Glutamatergic neuron (in vitro differentiated cells): Measurements from ENCODE around the gene CDC5L. TPM values are rescaled to one million over a fixed set of nuclear protein-coding genes. Genes with fewer than 3 reads are reported as not detected.

Experiments used
- DNase-seq: peaks from one replicate; pipeline ENCODE4 v3.0.0; 2022
- H3K27ac Mint-ChIP-seq: one replicate; pipeline ENCODE4 v1.8.0; 2020; ENCODE audit warnings: mild to moderate bottlenecking, mixed read lengths, inconsistent platforms; ENCODE audit not compliant: unreplicated experiment
- H3K27me3 Mint-ChIP-seq: one replicate; pipeline ENCODE4 v1.8.0; 2020; ENCODE audit warnings: mild to moderate bottlenecking, moderate library complexity, mixed read lengths, inconsistent platforms; ENCODE audit not compliant: unreplicated experiment
- H3K36me3 Mint-ChIP-seq: one replicate; pipeline ENCODE4 v1.8.0; 2020; ENCODE audit warnings: mild to moderate bottlenecking, mixed read lengths, inconsistent platforms; ENCODE audit not compliant: unreplicated experiment
- H3K4me1 Mint-ChIP-seq: one replicate; pipeline ENCODE4 v1.8.0; 2020; ENCODE audit warnings: mild to moderate bottlenecking, low read depth, mixed read lengths, inconsistent platforms; ENCODE audit not compliant: unreplicated experiment
- H3K4me3 Mint-ChIP-seq: one replicate; pipeline ENCODE4 v1.8.0; 2020; ENCODE audit warnings: mild to moderate bottlenecking, mixed read lengths, inconsistent platforms; ENCODE audit not compliant: unreplicated experiment
- H3K9me3 Mint-ChIP-seq: one replicate; pipeline ENCODE4 v1.8.0; 2020; ENCODE audit warnings: mild to moderate bottlenecking, moderate library complexity, mixed read lengths, inconsistent platforms; ENCODE audit not compliant: unreplicated experiment
- total RNA-seq: library from RNA; stranded (reverse); fragmentation: NEBNext Ultra II Directional; extraction: Animal tissue kit (Norgen Biotek cat#: 25700); gene quantifications from one replicate; pipeline ENCODE4 v1.2.1, GENCODE V29; 2021; ENCODE audit not compliant: unreplicated experiment
- TF ChIP-seq, protein P1 (sequence below): fragments of 200-600 bp; sonication (generic); IDR thresholded peaks from one replicate; pipeline ENCODE4 v1.5.0; 2021; ENCODE audit not compliant: partially characterized antibody, unreplicated experiment

CDC5L gene
- total RNA-seq, 1 donor from 2014 or later: 19.6 TPM

DNA sequence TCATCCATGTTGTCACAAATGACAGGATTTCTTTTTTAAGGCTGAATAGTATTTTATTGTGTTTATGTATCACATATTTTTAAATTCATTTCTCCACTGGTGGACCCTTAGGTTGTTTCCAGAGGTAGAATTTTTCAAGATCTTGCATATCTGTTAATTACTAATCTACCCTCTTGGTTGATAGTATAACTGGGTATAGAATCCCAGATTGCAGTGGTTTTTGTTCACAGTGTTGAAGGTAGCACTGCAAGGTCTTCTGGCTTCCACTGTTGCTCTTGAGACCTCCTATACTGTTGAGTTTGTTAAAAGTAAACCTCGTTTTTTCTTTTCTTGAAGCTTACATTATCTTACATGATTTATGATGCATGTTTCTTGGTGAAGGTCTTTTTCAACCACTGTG is 22.9 kb downstream of the CDC5L start:
- DNase-seq: no peak
- Mint-ChIP-seq H3K27ac (no peak overlapping the region), H3K9me3 (no peaks in the 10 kb centered on the region), H3K27me3 (no peaks in the 10 kb centered on the region), H3K4me1 (peaks cover 2% of the 10 kb centered on the region), H3K4me3 (no peak overlapping the region), H3K36me3 (peaks cover 11% of the 10 kb centered on the region)
- TF ChIP-seq, protein P1, sequence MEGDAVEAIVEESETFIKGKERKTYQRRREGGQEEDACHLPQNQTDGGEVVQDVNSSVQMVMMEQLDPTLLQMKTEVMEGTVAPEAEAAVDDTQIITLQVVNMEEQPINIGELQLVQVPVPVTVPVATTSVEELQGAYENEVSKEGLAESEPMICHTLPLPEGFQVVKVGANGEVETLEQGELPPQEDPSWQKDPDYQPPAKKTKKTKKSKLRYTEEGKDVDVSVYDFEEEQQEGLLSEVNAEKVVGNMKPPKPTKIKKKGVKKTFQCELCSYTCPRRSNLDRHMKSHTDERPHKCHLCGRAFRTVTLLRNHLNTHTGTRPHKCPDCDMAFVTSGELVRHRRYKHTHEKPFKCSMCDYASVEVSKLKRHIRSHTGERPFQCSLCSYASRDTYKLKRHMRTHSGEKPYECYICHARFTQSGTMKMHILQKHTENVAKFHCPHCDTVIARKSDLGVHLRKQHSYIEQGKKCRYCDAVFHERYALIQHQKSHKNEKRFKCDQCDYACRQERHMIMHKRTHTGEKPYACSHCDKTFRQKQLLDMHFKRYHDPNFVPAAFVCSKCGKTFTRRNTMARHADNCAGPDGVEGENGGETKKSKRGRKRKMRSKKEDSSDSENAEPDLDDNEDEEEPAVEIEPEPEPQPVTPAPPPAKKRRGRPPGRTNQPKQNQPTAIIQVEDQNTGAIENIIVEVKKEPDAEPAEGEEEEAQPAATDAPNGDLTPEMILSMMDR: no peak

DNA sequence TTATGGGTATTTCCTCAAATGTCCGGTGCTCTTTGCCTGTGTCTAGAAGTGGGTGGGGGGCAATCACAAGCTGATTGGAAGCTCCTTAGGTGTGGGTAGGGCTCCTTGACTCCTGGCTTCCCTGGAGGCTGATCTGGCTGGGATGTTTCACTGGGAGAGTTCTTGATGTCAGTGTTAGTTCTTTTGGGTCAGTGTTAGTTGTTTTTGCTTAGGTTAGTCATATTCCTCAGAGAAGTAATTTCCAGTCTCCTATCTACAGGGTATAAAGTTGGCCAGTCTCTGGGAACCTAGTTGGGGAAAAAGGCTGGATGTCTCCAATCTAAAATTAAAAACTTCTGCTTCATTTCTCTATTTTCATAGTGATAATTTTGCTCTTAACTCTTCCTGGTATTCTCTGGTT is 23.6 kb downstream of the CDC5L start:
- Mint-ChIP-seq H3K9me3 (no peaks in the 10 kb centered on the region), H3K4me1 (peaks cover 2% of the 10 kb centered on the region), H3K36me3 (peaks cover 11% of the 10 kb centered on the region), H3K27me3 (no peaks in the 10 kb centered on the region), H3K27ac (no peak overlapping the region), H3K4me3 (no peak overlapping the region)
- TF ChIP-seq, protein P1: no peak
- no peak for DNase-seq

DNA sequence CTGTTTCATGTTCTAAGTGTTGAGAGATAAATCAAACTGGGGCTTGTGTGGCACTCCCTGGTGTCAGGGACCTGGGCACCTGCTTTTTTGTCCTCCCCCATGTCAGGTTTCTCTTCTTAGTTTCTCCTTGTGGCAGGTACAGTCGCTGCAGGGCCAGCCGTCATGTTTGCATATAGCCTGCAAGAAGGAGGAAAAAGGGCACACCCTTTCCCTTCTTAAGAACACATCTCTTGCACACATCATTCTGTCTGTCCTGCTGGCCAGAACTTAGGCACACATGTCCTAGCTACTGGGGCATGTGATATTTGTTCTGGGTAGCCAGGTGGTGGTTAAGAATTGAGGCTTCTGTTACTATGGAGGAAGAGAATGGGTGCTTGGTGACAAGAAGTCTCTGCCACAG is 27.9 kb downstream of the CDC5L start:
- peak; percentile 16 for DNase-seq
- H3K9me3 Mint-ChIP-seq: no peaks in the 10 kb centered on the region
- H3K27ac Mint-ChIP-seq: no peak overlapping the region
- H3K27me3 Mint-ChIP-seq: no peaks in the 10 kb centered on the region
- peaks cover under 1% of the 10 kb centered on the region for H3K36me3 Mint-ChIP-seq
- peaks cover 2% of the 10 kb centered on the region for H3K4me1 Mint-ChIP-seq
- no peak overlapping the region for H3K4me3 Mint-ChIP-seq
- TF ChIP-seq, protein P1: no peak

DNA sequence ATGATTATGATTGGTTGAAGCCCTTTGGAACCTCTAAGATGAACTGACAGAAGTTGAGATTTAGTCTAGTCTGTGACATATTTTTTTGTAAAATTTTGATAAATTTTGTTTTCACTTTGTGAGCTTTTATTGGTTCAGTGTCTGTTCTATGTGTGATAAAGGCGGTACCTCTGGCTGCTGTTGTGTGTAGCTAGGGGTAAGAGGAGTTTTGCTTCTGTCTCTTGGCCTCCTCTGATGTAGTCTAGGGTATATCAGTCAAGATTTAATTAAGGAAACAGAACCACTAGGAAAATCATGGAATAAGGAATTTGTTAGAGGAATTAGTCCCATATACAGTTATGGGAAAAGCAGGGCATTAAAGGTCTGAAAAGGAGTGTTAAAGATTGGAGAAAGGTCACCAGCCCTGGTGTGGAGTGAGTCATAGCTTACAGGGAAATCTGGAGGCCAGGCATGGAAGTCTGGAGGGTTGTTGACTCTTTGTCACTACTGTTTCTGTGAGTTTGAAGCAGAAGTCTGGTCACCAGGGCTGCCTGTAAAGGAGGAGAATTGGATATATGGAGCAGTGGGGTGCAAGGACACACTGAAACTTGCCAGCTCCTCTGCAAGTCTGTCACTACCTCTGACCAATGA is 28.5 kb downstream of the CDC5L start:
- no peaks in the 10 kb centered on the region for H3K9me3 Mint-ChIP-seq
- peaks cover 2% of the 10 kb centered on the region for H3K4me1 Mint-ChIP-seq
- H3K27ac Mint-ChIP-seq: no peak overlapping the region
- no peaks in the 10 kb centered on the region for H3K27me3 Mint-ChIP-seq
- no peak overlapping the region for H3K4me3 Mint-ChIP-seq
- TF ChIP-seq, protein P1: no peak
- DNase-seq: no peak
- H3K36me3 Mint-ChIP-seq: peaks cover 4% of the 10 kb centered on the region

DNA sequence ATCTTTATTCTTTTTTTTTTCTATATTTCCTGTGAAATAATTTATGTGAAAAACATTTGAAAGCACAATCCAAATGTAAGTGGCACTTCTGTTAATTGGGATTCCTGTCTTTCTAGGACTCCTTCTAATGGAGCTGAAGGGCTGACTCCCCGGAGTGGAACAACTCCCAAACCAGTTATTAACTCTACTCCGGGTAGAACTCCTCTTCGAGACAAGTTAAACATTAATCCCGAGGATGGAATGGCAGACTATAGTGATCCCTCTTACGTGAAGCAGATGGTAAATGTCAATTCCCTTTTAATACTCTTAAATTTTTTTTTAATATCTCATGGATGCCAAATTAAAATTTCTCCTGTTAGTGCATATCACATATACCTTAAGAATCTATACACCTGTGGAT is 35.0 kb downstream of the CDC5L start:
- TF ChIP-seq, protein P1: no peak
- H3K27ac Mint-ChIP-seq: no peak overlapping the region
- DNase-seq: no peak
- H3K36me3 Mint-ChIP-seq: peaks cover 5% of the 10 kb centered on the region
- H3K9me3 Mint-ChIP-seq: no peaks in the 10 kb centered on the region
- H3K4me1 Mint-ChIP-seq: no peaks in the 10 kb centered on the region
- H3K4me3 Mint-ChIP-seq: no peak overlapping the region
- no peaks in the 10 kb centered on the region for H3K27me3 Mint-ChIP-seq
